HL-60/S4 treated with retinoic acid at 250 ng/mL for 4 days and 3 days (cell line): ENCODE results near the gene UNC5B.

Source experiments
- in situ Hi-C: fragments of 300-500 bp; cut with MboI; formaldehyde crosslinking; loops from 2 replicates; pipeline ENCODE4 v1.7.0; 2022; ENCODE audit warnings: low sequenced_read_pairs

UNC5B gene

DNA sequence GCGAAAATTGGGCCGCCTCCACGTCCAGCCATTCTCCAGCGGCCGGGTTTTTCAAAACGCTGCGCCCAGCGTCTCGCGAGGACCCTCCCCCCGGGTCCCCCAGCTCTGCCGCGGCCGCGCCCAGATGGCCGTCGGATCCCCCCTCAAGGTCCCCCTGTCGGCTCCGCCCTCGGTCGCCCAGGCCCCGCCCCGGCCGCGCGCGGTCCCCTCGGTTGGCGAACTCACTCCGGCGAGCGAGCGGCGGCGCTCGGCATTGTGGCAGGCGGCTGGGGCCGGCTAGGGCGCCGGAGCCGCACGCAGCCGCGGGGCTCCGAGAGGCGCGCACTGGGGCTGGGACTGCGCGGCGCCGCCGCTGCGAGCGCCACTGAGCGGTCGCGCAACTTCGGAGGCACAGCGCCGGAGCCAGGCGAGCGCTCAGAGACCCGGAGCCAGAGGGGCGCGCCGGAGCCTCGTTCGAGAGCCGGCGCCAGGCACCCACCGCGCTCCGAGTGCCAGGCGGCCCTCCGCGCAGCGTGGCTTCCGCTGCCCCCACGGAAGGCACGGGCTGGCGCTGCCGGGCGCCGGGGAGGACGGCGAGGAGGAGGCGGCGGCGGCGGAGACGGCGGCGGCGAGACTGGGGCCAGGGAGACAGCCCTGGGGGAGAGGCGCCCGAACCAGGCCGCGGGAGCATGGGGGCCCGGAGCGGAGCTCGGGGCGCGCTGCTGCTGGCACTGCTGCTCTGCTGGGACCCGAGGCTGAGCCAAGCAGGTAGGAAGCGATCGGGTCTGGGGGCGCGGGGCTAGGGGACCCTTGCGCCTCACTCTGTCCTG lies at the start of gene UNC5B:
TSS of gene UNC5B (plus strand) at position 253 of the 809 bp plus-strand sequence. CDS start at position 669, 416 bp downstream.
- in situ Hi-C loops = no loop called here

- in situ Hi-C loops = no loop called here
These were observed 38.9 kb upstream of the UNC5B start for GRCh38 chr10:71173466-71173865.

DNA sequence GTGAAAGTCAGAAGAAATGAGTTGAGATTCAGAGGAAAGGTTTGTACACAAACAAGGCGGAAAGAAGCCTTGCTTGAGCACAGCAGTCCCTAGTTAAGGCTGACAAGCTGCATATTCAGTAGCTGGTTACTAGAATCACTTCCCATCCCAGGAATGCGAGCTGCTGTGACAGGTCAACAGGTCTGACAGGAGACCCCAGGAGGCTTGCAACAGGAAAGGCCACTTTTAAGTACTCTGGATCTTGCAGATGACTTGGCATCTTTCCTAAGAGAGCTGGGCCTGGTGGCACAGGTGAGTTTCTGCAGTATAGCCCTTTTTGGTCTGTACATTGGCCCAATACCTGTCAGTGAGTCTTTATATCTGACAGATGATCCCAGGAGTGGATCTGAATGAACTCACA lies 35.7 kb upstream of the UNC5B start:
- in situ Hi-C loops = no loop called here

DNA sequence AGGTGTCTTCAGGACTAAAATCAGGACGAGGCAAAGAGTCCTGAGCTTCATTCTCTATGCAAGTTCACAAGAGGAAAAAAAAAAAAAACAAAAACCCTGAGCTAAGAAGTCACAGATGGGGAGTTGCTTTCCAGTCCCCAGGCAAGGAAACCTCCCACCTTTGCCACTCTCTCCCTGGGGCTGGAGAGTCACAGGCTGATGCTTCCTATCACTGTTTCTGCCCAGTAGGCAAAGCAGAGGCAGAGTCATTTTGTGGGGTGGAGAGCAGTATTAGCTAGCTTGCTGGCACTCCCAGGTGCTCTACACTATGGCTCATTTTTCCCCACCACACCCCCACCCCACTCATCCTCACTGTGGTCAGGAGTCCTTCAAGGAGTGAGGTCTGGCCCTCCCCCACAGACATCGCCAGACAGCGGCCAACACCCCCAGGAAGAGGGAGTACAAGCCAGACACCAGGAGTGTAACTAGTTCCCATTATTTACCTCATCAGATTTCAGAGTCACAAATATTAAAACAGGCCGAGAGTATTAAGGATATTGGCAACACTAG lies 34.6 kb upstream of the UNC5B start:
- in situ Hi-C loops = no loop called here

DNA sequence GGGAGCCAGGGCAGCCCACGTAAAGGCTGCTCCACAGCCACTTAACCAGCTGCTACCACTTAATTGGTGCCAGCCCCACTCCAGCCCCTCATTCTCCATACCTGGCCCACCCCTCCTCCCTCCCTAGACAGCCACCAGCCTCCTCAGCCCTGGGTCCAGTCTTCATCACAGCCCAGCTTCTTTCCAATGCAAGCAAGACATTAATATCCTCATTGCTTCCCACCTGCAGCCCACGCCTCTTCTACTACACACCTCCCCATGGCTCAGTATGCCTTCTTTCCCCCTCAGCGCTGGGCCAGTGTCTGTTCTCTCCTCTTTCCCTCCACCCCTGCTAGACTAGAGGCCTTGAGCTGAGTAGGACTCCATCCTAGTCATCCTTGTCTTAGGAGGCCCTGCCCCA lies 33.5 kb upstream of the UNC5B start:
- in situ Hi-C loops = no loop called here

GRCh38 chr10:71179382-71179781 lies 33.0 kb upstream of the UNC5B start:
- in situ Hi-C loops = no loop called here

DNA sequence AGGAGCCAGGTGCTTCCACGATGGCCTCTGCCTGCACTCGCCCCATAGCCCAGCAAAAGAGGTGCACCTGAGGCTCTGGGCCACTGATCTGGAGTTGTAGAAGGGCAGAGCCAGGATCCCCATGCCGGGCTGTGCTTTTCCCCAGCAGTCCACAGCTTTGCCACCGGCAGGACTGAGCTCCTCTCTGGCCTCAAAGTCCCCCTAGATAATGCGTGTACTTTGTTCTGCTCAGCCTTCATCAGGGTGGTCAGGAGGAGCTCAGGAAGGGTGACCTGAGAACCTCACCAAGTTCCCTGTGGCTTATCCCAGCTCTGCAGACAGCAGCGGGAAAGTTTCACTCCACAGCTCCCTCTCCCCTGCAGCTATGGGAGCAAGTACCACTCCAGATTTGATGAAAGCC lies 27.9 kb upstream of the UNC5B start:
- in situ Hi-C loops = no loop called here

DNA sequence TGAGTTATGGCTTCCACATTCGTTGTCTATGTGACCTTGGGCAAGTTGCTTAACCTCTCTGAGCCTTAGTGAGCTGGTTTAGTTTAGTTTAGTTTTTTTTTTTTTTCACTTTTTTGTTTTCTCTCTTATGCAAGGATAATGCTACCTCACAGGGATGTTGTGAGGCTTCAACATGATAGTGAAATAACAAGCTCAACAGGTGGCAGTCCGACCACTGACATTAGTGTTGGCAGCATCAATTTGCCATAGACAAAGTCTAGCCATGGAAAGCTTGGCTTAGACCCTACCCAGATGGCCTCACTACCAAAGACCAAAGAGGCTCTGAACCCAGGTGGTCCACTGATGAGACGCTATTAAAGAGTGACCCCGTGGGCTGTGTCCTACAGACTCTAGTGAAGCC lies 27.2 kb upstream of the UNC5B start:
- in situ Hi-C loops = no loop called here

- in situ Hi-C loops = no loop called here
These were observed 25.2 kb upstream of the UNC5B start for GRCh38 chr10:71187197-71187596.

DNA sequence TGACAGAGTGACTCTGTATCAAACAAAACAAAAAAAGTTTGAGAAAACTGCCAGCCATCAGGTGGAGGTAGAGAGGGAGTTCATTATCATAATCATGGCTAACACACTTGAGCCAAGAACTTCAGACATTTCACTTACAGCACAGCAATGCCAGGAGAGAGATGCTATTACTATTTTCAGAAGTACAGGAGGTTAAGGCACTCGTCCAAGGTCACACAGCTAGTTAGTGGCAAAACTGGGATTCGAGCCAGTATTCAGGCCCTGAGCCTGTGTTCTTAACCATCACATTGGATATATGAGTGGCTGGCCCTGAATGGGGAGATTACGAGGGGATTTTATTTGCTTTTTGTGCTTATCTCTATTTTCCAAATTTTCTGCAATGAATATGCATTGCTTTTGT lies 24.8 kb upstream of the UNC5B start:
- in situ Hi-C loops = no loop called here

- in situ Hi-C loops = no loop called here
These were observed 24.2 kb upstream of the UNC5B start for GRCh38 chr10:71188201-71188600.

DNA sequence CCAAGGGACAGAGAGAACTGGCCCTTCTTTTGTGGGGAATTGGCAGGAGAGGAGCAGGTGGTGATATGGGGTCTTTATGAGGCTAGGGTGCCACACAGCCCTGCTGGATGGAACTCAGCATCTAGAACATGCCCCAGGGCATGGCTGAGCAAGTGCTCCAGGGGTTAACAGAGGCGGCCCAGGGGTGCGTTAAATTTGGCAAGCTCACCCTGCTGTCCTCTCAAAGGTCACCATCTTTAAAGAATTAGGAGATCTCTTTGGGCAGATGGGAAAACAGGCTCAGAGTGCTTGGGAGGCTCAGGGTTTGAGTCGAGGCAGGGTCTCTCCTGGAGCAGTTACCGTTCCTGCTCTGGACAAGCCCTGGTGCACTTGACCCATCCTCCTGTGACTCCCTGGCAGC lies 21.4 kb upstream of the UNC5B start:
- in situ Hi-C loops = no loop called here

DNA sequence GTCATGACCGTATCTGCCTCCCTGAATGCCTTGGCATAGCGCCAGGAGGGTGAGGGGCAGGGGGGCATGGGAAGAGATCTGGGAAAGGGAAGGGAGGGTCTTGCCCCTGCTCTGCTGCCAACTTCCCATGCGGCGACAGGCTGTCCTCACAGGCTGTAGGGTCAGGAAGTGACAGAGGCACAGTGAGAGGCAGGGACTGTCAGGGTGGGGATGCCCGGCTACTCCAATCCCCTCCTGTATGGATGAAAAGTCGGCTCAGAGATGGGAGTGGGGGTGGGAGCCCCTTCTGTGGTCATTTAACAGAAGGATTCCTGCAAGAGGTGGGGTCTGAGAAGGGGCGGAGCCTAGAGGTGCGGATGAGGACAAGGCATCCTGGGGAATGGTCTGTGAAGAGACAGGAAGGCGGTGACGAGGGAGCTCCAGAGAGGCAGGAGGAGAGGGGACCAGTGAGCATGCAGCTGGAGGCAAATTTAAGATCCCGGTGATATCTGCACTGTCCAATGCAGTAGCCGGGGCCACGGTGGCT lies 20.8 kb upstream of the UNC5B start:
- in situ Hi-C loops = no loop called here

DNA sequence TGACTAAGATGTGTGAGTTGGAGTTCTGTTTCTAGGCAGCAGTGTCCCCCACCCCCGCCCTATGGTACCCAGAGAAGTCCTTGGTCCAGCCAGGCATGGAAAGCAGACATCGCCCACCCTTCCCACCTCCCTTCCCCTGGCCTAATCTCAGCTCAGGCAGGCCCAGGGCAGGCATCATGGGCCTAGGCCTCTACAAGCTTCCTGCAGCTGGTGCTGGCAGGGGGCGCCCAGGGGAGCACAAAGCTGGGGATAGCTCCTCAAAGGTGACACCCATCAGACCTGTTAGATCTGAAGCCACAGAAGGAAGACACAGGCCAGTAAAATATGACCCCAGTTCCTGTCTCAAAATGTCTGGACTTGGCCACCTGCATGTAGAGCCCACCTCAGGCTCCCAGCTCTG lies 18.9 kb upstream of the UNC5B start:
- in situ Hi-C loops = no loop called here

DNA sequence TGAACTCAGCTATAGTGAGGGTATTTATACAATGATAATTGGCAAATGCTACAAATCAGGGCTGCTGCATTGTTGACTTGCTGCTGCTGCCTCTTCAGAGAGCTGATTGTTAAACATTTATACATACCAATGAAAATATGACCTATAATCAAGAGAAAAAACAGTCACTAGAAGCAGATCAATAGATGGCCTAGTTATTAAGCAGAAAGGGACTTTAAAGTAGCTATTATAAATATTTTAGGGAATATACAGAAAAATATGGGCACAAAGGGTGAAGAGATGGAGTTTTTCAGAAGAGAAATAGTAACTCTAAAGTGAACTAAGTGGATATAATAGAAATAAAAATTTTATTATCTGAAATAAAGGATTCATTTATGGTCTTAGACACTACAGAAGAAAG lies 14.4 kb upstream of the UNC5B start:
- in situ Hi-C loops = no loop called here

DNA sequence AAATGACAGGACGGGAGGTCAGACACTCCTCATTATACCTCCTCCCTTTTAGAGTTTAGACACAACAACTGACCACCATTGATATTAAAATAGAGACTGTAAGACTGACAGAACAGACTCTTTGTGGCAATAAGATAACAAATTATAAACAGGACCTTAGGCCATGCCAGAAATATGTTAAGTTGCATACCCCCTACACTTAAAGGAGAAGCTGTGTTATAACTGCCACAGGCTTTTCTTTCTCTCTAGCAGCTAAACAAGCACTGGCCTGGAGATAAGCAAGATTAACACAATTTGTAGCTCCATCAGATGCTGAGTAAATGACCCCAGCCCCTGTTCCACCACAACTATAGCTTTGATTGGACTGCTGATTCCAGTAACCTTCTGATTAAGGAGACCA lies 10.5 kb upstream of the UNC5B start:
- in situ Hi-C loops = no loop called here

- in situ Hi-C loops = no loop called here
These were observed 10.1 kb upstream of the UNC5B start for GRCh38 chr10:71202314-71202713.

DNA sequence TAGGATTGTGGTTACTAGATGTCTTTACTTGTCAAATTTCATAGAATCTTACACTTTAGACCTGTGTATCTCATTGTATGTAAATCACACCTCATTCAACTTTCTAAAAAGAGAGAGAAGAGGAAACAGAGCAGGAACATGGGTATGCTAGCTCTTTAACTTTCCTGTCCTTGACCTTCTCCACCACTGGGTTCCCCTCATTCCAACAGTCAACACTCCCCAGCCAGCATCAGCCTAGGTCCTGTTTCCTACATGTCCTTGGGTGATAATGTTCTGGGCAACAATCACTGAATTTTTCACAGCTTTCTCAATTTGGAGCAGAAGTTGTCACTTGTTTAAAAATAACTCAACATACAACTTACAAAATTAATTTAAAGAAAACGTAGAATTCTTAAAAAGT lies 9.2 kb upstream of the UNC5B start:
- in situ Hi-C loops = no loop called here

DNA sequence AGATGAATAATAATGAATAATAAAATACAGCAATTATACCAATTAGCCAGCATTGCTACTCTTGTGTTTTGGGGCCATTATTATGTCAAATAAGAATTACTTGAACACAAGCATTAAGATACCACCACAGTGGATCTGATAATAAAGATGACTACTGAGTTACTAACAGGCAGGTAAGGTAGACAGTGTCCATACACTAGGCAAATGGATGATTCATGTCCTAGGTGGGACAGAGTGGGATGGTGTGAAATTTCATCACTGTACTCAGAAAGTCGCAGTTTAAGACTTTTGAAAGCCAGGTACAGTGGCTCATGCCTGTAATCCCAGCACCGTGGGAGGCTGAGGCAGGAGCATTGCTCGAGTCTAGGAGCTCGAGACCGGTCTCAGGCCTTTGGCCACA lies 8.7 kb upstream of the UNC5B start:
- in situ Hi-C loops = no loop called here

DNA sequence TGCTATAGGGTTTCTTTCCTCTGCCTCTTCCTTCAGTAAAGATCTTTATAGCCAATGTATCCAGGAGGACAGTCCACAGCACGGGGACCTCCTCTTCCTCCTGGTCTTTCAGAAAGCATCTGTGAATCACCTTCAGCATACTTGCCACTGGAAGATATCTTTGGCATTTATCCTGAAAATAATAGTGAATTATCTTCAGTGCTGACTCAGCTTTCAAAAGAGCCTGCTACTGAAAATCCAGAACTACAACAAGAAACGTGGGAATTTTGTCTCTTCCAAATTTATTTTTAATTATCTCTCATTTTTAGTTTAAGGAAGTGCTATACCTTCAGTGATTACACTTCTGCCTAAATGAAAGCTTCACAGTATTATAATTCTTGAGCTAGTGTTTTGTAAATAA lies 7.6 kb upstream of the UNC5B start:
- in situ Hi-C loops = no loop called here

DNA sequence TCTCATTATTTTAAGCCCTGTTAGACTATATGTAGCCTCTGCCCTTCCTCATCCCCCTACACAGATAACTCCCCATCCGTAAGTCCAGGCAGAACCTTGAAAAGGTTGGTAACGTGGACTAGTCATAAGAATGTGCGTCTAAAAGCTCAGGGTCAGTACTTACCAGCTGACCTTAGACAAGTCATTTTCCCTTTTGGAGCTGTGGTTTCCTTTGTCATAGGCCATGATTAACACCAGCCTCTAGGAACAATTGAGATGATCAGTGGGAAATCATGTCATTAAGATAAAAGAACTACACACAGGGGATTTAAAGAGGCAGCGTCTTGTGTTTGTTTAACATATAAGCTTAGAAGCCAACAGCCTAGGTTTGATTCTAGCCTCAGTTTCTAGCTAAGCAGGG lies 6.9 kb upstream of the UNC5B start:
- in situ Hi-C loops = no loop called here

GRCh38 chr10:71206911-71207310 lies 5.5 kb upstream of the UNC5B start:
- in situ Hi-C loops = no loop called here

GRCh38 chr10:71207578-71207977 lies 4.8 kb upstream of the UNC5B start:
- in situ Hi-C loops = no loop called here
